NCI-H82 treated with DMSO at 0.1 percent for 48 hours (cell line): ENCODE measurements around the gene GBP1.
"Not testable (repeated sequence)": the region's sequence is repeated elsewhere in the genome, so short reads cannot be mapped to it uniquely, and the experiment has no call there.

Experiments
- DNase-seq: peaks from one replicate; lab custom pipeline; 2025; ENCODE audit not compliant: unreplicated experiment; lab: John Stamatoyannopoulos, UW

GBP1 gene

GRCh38 chr1:89051955-89052312 lies 13.1 kb downstream of the GBP1 start:
- DNase-seq = no peak

DNA sequence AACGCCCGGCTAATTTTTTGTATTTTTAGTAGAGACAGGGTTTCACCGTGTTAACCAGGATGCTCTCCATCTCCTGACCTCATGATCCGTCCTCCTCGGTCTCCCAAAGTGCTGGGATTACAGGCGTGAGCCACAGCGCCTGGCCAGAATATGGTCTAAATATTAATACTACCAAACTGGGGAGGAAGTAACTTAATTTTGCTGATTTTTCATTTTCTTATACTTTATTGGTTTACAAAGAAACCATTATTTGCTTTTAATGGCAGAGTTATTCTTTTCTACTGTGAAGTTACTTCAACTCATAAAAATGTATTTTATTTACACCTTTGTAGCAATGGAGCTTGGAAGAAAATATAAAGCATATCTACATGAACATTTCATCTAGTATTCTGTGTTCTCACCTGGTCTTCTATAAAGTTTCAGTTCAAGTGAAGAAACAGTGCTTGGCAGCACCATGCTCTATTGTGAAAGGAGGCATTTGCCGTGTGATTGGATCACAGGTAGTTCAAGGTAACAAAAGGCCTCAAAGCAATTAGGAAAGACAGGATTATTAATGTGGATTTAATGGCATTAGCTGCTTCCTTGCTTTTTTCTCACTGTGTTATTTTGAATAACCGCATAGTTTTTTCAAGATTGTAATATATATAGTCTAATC lies 13.6 kb downstream of the GBP1 start:
- no peak for DNase-seq

DNA sequence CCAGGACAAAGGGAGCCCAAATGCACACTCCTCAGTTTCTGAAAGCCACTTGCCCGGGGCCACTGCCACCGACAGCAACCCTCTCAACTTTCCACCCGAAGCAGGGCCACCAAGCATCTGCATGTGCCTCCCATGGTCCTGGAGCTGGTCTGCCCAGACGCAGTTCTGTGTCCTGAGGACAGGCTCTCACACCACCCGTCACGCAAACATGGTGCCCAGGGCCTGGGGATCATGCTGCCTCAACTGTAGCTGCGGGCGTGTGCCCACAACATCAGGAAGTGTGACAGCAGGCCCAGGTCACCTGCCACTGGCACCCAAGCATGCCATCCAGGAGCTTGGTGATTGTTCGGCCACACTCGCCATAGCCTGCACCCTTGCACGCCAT lies 14.4 kb downstream of the GBP1 start:
- DNase-seq = no peak

GRCh38 chr1:89049901-89050648 lies 14.9 kb downstream of the GBP1 start:
- not testable (repeated sequence) for DNase-seq

DNA sequence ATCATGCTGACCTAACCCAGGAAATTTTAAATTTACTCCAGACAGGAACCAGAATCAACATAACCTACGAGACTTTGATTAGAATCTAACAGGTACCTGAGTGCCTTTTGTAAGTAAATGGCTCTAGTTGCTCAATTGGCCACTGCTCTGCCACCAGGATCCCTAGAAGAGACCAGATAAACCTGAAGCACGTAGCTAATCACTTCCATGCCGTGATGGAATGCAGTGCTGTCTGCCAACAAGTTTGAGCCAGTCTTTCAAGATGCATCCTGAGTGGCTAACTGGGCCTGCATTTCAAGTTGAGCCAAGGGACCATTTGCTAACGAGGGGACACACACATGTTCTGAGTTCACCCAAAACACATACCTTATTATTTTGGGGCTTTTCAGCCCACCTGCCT lies 15.8 kb downstream of the GBP1 start:
- DNase-seq = not testable (repeated sequence)

- no peak for DNase-seq
These were observed 17.3 kb downstream of the GBP1 start for GRCh38 chr1:89047734-89048133.

DNA sequence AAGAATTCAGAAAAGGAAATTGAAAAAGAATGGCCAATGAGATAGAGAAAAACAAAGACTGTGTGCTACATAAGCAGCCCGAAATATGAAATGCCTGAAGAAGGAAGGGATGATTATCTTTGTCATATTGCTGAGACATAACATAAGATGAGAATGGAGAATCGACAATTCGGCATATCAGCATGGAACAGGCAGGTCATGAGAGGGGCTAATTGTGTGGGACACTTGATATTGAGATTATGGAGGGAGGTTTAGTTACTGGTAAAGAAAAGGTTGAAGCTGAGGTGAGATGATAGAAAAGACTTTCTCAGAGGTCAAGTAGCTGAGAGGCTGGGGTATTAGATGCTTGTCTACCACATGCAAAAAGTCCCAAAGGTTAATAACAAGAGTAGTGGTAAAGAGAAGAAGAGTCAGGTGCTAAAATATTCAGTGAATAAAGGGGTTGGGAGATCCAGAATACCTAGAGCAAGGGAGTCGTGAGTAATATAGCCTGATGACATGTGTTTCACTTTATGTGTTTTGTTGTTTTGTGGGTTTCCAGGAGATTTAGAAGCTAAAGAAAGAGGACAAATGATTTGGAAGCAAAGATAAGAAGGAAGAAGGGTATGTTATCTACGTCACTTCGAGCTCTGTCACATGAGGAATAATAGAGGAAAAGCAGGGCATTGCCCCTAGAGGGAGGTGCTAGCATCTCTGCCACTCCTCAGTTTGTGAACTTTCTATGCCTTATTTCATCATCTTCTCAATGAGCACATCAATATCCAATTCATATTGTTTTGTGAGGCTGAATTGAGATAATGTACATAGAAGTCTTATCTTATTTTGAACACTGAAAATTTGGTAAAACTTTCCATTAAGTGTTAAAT lies 18.5 kb downstream of the GBP1 start:
- DNase-seq = not testable (repeated sequence)

DNA sequence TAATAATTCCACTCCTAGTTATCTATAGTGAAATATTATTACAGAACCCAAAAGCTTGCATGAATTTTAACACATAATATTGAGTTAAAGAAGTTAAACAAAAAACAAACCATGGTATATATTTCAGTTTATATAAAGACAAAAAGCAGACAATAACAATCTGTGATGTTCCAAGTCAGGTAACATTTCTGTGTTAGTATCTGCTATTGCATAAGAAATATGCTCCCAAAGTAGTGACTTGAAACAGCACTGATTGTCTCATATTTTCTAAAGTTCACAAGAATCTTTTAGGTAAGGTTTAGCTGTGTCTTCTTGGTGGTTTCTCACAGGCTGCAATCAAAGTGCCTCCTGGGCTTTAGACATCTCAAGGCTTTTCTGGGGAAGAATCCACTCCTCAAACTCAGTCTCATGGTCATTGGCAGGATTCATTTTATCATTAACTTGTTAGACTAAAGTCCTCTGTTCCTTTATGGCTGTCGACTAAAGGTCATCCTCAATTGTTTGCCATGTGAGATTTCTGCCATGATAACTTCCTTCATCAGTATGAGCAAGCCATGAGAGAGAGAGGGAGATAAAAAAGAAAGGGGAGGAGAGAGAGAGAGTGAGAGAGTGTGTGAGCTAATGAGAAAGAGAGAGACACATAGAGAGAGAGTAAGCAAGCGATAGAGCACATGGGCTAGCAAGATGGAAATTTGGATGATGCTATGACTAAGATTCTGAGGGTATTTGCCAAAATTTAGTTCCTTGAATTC lies 19.9 kb downstream of the GBP1 start:
- DNase-seq = no peak

DNA sequence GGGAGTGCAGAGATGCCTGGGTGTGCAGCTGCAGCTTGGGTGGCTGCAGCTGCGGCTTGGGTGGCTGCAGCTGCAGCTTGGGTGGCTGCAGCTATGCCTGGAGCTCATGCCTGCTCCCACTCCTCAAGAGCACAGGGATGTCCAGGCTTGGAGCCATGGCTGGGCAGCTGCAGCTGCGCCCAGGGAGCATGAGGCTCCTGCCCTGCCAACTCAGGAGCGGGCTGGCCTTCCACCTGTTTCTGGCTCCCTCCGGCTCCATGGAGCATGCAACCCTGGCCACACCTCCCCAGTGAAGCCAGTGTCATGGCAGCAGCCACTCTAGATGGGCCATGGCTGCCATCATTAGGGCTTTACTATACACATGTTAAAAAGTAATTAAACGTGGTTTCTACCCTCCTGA lies 21.1 kb downstream of the GBP1 start:
- DNase-seq = no peak

GRCh38 chr1:89042491-89042890 lies 22.5 kb downstream of the GBP1 start:
- no peak for DNase-seq

- DNase-seq = no peak
These were observed 23.3 kb downstream of the GBP1 start for GRCh38 chr1:89041721-89042120.

- no peak for DNase-seq
These were observed 23.8 kb downstream of the GBP1 start for GRCh38 chr1:89041119-89041641.

GRCh38 chr1:89040315-89040626 lies 24.7 kb downstream of the GBP1 start:
- no peak for DNase-seq

- no peak for DNase-seq
These were observed 27.8 kb downstream of the GBP1 start for GRCh38 chr1:89037186-89037585.

- no peak for DNase-seq
These were observed 29.9 kb downstream of the GBP1 start for GRCh38 chr1:89035080-89035479.

GRCh38 chr1:89034004-89034403 lies 31.0 kb downstream of the GBP1 start:
- not testable (repeated sequence) for DNase-seq

- not testable (repeated sequence) for DNase-seq
These were observed 36.0 kb downstream of the GBP1 start for GRCh38 chr1:89029051-89029450.

DNA sequence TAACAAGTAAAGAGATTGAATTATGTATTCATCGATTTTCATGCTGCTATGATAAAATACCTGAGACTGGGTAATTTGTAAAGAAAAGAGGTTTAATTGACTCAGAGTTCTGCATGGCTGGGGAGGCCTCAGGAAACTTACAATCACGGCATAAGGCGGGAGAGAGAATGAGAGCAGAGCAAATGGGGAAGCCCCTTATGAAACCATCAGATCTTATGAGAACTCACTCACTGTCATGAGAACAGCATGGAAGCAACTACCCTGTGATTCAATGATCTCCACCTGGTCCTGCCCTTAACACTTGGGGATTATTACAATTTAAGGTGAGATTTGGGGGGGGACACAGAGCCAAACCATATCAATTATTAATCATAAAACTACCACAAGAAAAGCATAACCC lies 39.1 kb downstream of the GBP1 start:
- DNase-seq = no peak

DNA sequence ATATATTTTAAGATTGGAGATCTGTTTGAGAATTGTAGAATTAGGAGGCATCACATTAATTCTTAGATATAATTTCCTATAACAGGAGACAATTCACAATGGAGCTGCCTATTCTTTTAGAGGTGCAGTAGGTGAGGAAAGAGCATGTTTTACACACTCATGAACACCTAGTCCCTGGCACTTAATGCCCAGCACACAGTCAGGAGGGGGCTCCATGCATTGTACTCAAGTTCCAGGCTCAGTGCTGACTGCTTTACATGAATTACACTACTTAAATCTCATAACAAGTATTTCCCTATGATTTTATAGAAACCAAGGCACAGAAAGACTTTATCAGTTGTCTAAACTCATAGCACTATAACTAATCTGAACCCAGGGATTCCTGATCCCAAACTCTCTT lies 42.0 kb downstream of the GBP1 start:
- DNase-seq = no peak

DNA sequence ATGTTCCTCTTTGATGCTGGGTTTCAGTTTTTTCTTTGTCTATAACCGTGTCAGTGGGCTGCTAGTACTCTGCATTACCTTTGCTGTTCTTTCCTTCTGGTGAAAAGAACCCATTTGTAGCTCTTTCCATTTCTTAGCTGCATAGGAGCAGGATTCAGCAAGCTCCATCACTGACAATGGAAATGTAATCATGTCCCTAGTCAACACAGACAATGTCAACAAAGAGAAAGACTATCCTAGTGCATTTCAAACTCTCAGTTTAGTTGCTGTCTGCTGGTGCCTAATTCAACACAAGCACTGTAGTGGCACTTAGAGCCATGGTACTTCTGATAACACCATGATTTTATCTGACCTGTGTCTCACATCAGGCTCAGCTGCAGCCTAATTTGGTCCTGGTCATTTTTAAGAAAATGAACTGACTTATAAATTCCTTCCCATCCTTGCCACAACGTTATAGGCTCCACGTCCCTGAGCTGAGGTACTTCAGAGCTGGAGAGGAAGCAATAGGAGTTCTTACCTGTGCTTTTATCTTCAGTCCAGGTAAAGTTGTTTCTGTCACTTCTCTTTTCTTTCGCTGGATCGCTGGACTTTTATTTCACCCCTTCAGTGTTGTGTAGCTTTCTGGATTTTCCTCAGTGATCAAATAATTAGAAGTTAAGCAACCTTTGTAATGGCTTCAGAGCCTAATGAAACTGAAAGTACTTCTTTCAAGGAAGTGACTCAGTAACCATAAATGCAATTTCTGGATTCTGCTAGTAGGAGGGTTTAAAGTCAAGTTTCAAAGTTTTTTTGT lies 42.6 kb downstream of the GBP1 start, which contains the start of gene GBP3:
Gene GBP3, minus strand, starts transcription at position 700 of the 793 bp plus-strand sequence. CDS start 2,145 bp downstream, outside the sequence.
- no peak for DNase-seq
